Activated CD8-positive, alpha-beta T cell treated with anti-CD3 and anti-CD28 coated beads for 36 hours (primary cell): ENCODE measurements around the gene WDR18. TPM values are rescaled to one million over a fixed set of nuclear protein-coding genes. Genes with fewer than 3 reads are reported as not detected.
A peak's percentile ranks its signal among the peaks of the same experiment; 100 is the strongest.

Source experiments
- ATAC-seq: fragments of 200-7000 bp; cut with Tn5 transposase; one replicate; pipeline ENCODE4 v1.10.0; 2021; ENCODE audit warnings: mild to moderate bottlenecking, moderate library complexity
- CTCF ChIA-PET: fragments of 350-600 bp; sonication (Branson Sonifier 250); formaldehyde crosslinking; loops from one replicate; lab custom pipeline; 2021; ENCODE audit warnings: antibody characterized with exemption; lab: Charles Lee
- POLR2A ChIA-PET: fragments of 350-600 bp; sonication (Branson Sonifier 250); formaldehyde crosslinking; loops from one replicate; lab custom pipeline; 2021; ENCODE audit warnings: antibody characterized with exemption; lab: Charles Lee
- DNase-seq: peaks from one replicate; pipeline ENCODE4 v3.0.0-alpha.2; 2020
- H3K27ac Mint-ChIP-seq: one replicate; pipeline ENCODE4 v1.8.0; 2021; ENCODE audit warnings: mild to moderate bottlenecking, mixed read lengths
- H3K27me3 Mint-ChIP-seq: one replicate; pipeline ENCODE4 v1.8.0; 2021; ENCODE audit warnings: mixed read lengths
- H3K36me3 Mint-ChIP-seq: one replicate; pipeline ENCODE4 v1.8.0; 2021; ENCODE audit warnings: low read depth, mixed read lengths
- H3K4me1 Mint-ChIP-seq: one replicate; pipeline ENCODE4 v1.8.0; 2021; ENCODE audit warnings: low read depth, mixed read lengths
- H3K4me3 Mint-ChIP-seq: one replicate; pipeline ENCODE4 v1.8.0; 2021; ENCODE audit warnings: mild to moderate bottlenecking, moderate library complexity, mixed read lengths
- H3K9me3 Mint-ChIP-seq: one replicate; pipeline ENCODE4 v1.8.0; 2021; ENCODE audit warnings: mixed read lengths
- CTCF ChIP-seq: fragments of 200-600 bp; IDR thresholded peaks from one replicate; pipeline ENCODE4 v1.8.0; 2022; ENCODE audit warnings: antibody characterized with exemption, mild to moderate bottlenecking
- intact Hi-C: fragments of 100-400 bp; cut with micrococcal nuclease; formaldehyde crosslinking; loops from one replicate; pipeline ENCODE4 v1.10.0; 2022
- total RNA-seq, 2 experiments: library from RNA; stranded (reverse); gene quantifications; one replicate each; pipeline ENCODE4 v1.2.3, GENCODE V29; 2021

WDR18 gene
- total RNA-seq, 2 experiments from 2014 or later: 75.3 to 78.1 TPM

DNA sequence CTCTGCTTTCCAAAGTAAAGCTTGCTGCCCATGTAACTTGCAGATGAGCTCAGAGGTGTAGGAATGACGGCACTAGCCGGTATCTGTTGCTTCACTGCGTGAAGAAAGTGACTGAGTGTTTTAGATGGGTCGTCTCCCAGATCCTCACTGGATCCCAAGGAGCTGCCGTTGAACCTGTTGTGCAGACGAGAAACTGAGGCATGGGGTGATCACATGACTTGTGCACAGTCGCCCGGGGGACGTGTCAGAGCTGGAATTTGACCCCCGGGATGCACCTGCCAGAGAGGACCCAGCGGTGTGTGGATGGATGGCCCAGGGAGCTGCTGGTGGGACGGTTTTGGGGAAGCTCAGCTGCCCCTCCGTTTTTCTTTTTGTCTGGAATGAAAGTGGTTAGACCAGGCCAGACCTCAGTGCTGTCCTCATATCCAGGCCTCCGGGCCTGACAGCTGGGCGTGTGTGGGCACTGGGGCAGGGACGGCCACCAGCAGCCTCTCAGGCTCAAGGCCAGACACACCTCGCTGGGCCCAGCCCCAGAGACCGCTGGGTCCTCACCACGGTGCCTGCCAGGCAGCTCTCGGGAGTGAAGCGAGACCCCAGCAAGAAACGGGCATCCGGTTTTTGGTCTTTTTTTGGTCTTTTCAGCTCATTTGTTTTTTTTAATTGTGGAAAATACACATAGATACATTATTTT lies 45.8 kb upstream of the WDR18 start:
- no peak for TF ChIP-seq CTCF
- ATAC-seq: no peak
- peaks cover 32% of the 10 kb centered on the region for H3K4me1 Mint-ChIP-seq

GRCh38 chr19:939439-939838 lies 44.7 kb upstream of the WDR18 start:
- Mint-ChIP-seq H3K4me1 (peaks cover 27% of the 10 kb centered on the region), H3K27me3 (peaks cover 6% of the 10 kb centered on the region), H3K4me3 (no peak overlapping the region), H3K36me3 (peaks cover 3% of the 10 kb centered on the region), H3K9me3 (peaks cover 3% of the 10 kb centered on the region), H3K27ac (no peak overlapping the region)
- DNase-seq (no peak), ATAC-seq (no peak)
- ChIA-PET CTCF (interaction anchor here (1.0 to 2.4 kb wide), 2 partner anchors 43 to 44 kb away, joined by 3 to 5 read pairs; partner anchors contain the start of gene WDR18), POLR2A (interaction anchor here (1.6 kb wide), 1 partner anchor 45 kb away, joined by 5 read pairs; the partner anchor contains the start of gene WDR18)
- no peak for TF ChIP-seq CTCF
- intact Hi-C loops: no loop called here

More for the DNA sequence above, 45.8 kb upstream of the WDR18 start:
- ChIA-PET POLR2A (interaction anchor here (0.7 to 1.6 kb wide), 3 partner anchors 14 to 46 kb away, joined by 3 to 5 read pairs (median 3); partner anchors contain the start of gene WDR18), CTCF (interaction anchor here (0.6 to 1.2 kb wide), 3 partner anchors 14 to 57 kb away, joined by 3 to 4 read pairs (median 3); no protein-coding TSS in a partner anchor)
- no peak for DNase-seq
- intact Hi-C loops: no loop called here
- Mint-ChIP-seq H3K4me3 (no peak overlapping the region), H3K36me3 (peaks cover 3% of the 10 kb centered on the region), H3K9me3 (peaks cover 3% of the 10 kb centered on the region), H3K27me3 (peaks cover 6% of the 10 kb centered on the region), H3K27ac (no peak overlapping the region)

DNA sequence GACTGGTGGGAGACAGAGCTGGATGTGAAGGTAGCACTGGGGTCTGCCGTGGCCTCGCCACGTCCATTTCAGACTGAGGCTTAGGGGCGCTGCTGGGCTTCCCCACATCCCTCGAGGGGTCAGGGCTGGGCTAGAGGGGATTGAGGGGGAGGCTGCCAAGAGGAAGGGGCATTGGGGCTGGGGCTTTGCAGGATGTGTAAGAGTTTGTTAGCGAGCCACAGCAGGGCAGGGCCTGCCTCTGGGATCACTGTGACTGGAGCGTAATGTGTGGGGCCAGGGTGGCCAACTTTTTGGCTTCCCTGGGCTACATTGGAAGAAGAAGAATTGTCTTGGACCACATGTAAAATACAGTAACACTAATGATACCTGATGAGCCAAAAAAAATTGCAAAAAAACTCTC lies 44.2 kb upstream of the WDR18 start:
- no peak for TF ChIP-seq CTCF
- DNase-seq: no peak
- H3K4me3 Mint-ChIP-seq: peak overlapping the region; percentile 39
- H3K27me3 Mint-ChIP-seq: peaks cover 6% of the 10 kb centered on the region
- peaks cover 27% of the 10 kb centered on the region for H3K4me1 Mint-ChIP-seq
- peaks cover 3% of the 10 kb centered on the region for H3K36me3 Mint-ChIP-seq
- CTCF ChIA-PET: interaction anchor here (1.0 to 2.4 kb wide), 2 partner anchors 42 to 44 kb away, joined by 3 to 5 read pairs; partner anchors contain the start of gene WDR18
- peaks cover 3% of the 10 kb centered on the region for H3K9me3 Mint-ChIP-seq
- POLR2A ChIA-PET: no interaction called here
- no peak for ATAC-seq
- intact Hi-C loops: no loop called here
- H3K27ac Mint-ChIP-seq: no peak overlapping the region

GRCh38 chr19:940591-941291 lies 43.4 kb upstream of the WDR18 start:
- CTCF ChIA-PET: interaction anchor here (2.4 kb wide), 1 partner anchor 43 kb away, joined by 5 read pairs; the partner anchor contains the start of gene WDR18
- peak overlapping the region; percentile 69 for H3K4me3 Mint-ChIP-seq
- POLR2A ChIA-PET: no interaction called here
- peaks cover 27% of the 10 kb centered on the region for H3K4me1 Mint-ChIP-seq
- H3K27ac Mint-ChIP-seq: no peak overlapping the region
- intact Hi-C loops: no loop called here
- ATAC-seq (peak; percentile 61), DNase-seq (peak; percentile 65)
- H3K9me3 Mint-ChIP-seq: peaks cover 3% of the 10 kb centered on the region
- H3K27me3 Mint-ChIP-seq: peaks cover 6% of the 10 kb centered on the region
- H3K36me3 Mint-ChIP-seq: peaks cover 3% of the 10 kb centered on the region
- no peak for TF ChIP-seq CTCF
